HG03558 (cell line): ENCODE data around the gene ALDH18A1.

Experiments used
- ATAC-seq: cut with Tn5 transposase; IDR thresholded peaks from one replicate; pipeline ENCODE4 v1.9.1; 2021; ENCODE audit warnings: moderate number of reproducible peaks; ENCODE audit not compliant: unreplicated experiment; ENCODE audit errors: extremely low read depth

Gene ALDH18A1

DNA sequence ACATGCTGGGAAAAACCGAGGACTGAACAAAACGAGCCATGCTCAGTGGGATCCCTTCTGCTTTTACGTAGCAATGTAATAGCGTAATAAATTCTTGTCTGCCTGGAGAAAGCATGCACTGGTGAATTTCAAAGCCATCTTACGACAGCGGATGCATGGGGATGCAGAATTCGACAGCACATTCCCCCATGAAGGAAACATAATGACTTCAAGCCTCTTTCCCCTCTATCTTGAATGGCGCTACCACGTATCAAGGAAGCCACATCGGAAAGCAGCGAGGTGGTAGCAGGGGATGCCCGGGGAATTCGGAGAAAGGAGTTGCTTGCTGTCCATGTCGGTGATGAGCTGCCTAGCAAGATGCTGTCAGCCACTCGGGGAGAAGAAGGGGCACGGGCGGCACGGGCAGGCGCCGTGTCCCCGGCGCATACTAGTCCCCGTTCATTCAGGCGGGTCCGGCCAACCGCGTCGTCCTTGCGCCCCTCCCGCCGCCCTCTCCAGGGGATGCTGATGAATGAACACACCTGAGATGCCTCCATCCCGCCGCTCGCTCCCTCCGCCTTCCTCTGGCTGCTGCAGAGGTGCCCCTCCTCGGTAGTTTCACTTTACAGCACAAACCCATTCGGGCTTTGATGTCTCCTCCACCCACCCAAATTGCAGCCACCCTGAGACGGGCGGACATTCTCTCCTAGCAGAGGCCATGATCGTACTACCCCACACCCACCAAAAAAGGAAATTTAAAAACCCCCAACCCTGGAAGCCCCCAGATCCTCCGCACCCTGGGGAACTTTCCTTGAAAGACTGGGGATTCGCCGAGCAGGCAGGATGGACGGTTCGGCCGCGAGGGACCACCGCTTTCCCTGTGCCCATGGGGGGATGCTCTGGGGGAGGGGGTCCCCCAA lies 96.0 kb downstream of the ALDH18A1 start:
- ATAC-seq, result no peak

DNA sequence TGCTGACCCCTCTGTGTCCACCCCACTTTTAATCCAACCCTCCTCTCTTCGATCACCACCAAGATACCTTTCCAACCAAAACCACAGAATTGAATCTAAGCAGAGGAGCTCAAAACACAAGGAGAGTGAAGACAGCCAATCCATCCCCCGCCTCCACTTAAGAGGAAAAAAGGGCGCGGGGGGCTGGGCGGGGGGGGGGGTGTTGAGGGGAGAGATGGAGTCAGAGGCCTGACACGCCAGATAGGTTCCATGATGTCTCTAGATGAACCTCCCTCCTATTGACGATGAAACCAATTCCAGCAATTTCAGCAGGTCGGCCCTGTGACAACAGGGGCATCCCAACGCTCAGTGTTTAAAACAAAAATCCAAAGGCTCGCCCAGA lies 96.6 kb downstream of the ALDH18A1 start:
- no peak for ATAC-seq

DNA sequence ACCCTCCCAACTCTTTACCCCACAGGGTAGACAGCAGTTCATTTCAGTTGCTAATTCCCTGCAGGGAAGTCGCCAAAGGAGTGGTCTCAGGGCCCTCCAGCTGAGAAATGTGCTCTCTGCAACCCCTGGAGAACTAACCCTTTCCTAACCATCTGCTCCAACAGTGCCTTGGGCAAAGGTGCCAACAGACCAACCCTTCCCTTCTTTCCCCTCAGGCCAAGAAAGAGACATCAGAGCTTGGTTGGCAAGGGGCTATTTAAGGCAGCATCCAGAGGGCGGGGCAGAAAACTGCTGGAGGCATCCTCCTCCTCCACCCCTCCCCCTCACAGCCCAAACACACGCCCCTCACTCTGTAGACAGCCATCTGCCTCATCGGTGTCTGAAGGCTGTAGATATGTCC lies 97.0 kb downstream of the ALDH18A1 start:
- ATAC-seq, result no peak

DNA sequence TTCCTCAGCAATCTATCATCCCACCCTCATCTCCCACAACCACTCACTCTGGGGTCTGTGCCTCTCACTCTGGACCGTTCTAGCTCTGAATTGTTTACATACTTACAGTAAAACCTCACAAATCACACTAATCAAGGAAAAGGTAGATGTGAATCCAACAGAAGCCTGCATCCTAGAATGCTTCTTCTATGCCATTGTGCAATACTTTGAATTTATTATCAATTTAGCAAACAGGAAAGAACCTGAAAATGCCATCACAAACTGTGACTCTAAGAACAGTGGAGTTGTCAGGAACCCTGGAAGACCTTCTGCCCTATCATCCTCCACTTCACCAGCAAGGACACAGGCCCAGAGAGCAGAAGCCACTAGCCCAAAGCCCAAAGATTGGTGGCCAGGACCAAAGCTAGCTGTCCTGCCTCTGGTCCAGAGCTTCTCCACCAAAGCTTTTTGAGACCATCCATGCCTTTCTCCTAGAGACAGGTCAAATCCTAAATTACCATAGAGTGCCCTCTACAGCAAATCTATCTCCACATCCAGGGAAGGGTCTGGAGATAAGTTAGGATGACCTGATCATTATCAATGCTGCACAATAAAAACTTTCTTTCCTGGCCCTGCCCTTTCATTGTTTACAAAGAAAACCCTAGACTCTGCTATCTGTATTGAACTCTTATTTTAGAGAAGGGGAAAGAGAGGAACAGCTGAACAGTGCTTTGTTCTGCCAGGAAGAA lies 97.8 kb downstream of the ALDH18A1 start:
- ATAC-seq, result no peak

DNA sequence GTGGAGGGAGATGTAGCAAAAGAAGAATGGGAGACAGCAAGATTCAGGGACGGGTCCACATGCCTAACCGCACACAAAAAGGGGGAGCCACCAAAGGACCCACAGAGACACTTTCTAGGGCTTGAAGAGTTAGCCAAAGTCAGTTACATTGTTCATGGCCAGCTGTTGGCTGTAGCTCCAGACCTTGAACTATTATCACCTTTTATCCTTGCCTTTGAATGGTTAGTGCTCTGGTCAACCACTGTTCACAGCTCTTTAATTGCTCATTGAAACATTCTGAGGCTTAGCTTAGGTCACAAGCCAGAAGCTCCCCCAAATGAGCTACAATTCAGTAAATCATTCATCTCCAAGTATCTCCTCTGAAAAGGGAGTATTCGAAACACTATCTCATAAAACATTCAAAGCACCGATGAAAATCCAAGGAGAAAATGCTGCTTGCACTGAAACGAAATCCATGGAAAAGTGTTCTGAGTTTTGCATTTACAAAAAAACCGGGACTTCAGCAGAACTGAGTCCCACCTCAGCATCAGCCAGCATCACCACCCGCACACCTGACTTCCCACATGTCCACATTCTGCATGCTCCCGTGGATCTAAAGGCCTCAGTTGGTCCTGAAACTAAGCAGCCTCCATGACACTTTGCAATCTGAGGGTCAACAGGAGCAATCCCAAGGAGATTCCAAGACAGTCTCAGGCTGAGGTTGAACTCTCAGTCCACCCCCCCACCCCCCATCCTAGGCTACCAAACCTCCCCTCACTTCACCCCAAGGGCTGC lies 99.3 kb downstream of the ALDH18A1 start:
- ATAC-seq, result no peak
